Aorta (tissue), 5 donors: ENCODE results near the gene MRPS2. TPM values are rescaled to one million over a fixed set of nuclear protein-coding genes. Genes with fewer than 3 reads are reported as not detected.

Experiments
- ATAC-seq: fragments of 200-7000 bp; cut with Tn5 transposase; one replicate; pipeline ENCODE4 v1.9.1; 2022; ENCODE audit warnings: moderate library complexity; ENCODE audit not compliant: low FRiP score
- DNase-seq, 2 donors: peaks; one replicate each; pipeline ENCODE4 v3.0.0-alpha.2; 2020
- H3K27ac ChIP-seq, 2 donors: one replicate each; pipeline ENCODE4 v1.5.1; 2013; ENCODE audit warnings: low read length in 2 of 2, mild to moderate bottlenecking in 2 of 2, moderate library complexity in 2 of 2, control low read depth in 1 of 2, inconsistent platforms in 1 of 2, low read depth in 1 of 2
- H3K27me3 ChIP-seq, 2 donors: one replicate each; pipeline ENCODE4 v1.6.1; 2013; ENCODE audit warnings: control low read depth in 1 of 2, low read length in 1 of 2, mild to moderate bottlenecking in 1 of 2, moderate library complexity in 1 of 2; ENCODE audit not compliant: insufficient read depth in 2 of 2, control insufficient read depth in 1 of 2
- H3K36me3 ChIP-seq, 2 donors: one replicate each; pipeline ENCODE4 v1.6.1; 2013; ENCODE audit warnings: control low read depth in 1 of 2, low read length in 1 of 2, mild to moderate bottlenecking in 1 of 2; ENCODE audit not compliant: insufficient read depth in 2 of 2, control insufficient read depth in 1 of 2
- H3K4me1 ChIP-seq, 2 donors: one replicate each; pipeline ENCODE4 v1.6.1; 2013; ENCODE audit warnings: low read length in 2 of 2, control low read depth in 1 of 2, mild to moderate bottlenecking in 1 of 2, moderate library complexity in 1 of 2; ENCODE audit not compliant: insufficient read depth in 2 of 2, control insufficient read depth in 1 of 2
- H3K4me3 ChIP-seq, 2 donors: one replicate each; pipeline ENCODE4 v1.5.1; 2013; ENCODE audit warnings: low read length in 2 of 2, control low read depth in 1 of 2, mild to moderate bottlenecking in 1 of 2
- H3K9me3 ChIP-seq: one replicate; pipeline ENCODE4 v1.6.1; 2013; ENCODE audit warnings: mild to moderate bottlenecking, low read length; ENCODE audit not compliant: control insufficient read depth
- WGBS, 2 donors: extraction: QIAGEN DNeasy Blood & Tissue Kit; methylation state at CpG; one replicate each; pipeline ENCODE4 v1.1.7; 2013; 5-methylcytosine and 5-hydroxymethylcytosine counted together
- intact Hi-C, 2 donors: fragments of 100-400 bp; cut with DNase I; formaldehyde crosslinking; loops; one replicate each; pipeline versions ENCODE4 v1.14.2 to v1.15.0; 2022
- polyA plus RNA-seq, 2 donors: library from polyadenylated mRNA; stranded (reverse); fragments of 200-250 nt; gene quantifications; one replicate each; pipeline ENCODE4 v1.2.3, GENCODE V29; 2013
- total RNA-seq, 2 donors: library from RNA; stranded (reverse); fragmentation: NEBNext Ultra II Directional; extraction: Animal tissue kit (Norgen Biotek cat#: 25700); gene quantifications; one replicate each; pipeline ENCODE4 v1.2.1, GENCODE V29; 2021
- donor health status: healthy with polysubstance abuse.
- donor health status: Bipolar disorder and iron deficiency.
- donor health status: DM: no; HTN: no; CAD: no.
- donor health status: DM: no; HTN: no; CAD: no.
- donor health status: DM: yes; HTN: yes; CAD: no.

Gene MRPS2
- total and polyA plus RNA-seq, 4 donors = 15.5 to 30.5 (median 18.3) TPM

DNA sequence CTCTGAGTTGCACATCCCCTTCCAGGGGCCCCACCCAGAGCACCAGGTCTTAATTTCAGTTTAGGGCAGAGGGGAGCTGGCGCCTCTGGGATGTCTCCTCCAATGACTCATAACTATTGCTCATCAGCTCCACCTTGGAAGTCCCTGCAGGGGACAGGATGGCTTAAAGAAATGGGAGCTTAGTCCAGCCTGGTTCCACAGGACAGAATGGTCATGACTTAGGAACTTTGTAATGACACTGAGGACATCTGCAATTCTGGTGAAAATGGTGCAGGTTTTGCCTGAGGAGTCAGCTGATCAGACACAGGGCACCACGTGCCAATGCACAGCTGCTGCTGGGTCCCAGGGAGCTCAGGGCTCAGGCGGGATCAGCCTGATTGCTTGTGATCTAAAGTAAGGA, 37.3 kb upstream of the MRPS2 start:
- no peaks in the 10 kb centered on the region for H3K36me3 ChIP-seq
- WGBS, 2 donors = 46 to 58% methylated on average over 3 of the region's 3 CpGs
- no peak overlapping the region for H3K27ac ChIP-seq
- no peak for ATAC-seq
- no peak overlapping the region for H3K4me3 ChIP-seq
- no peaks in the 10 kb centered on the region for H3K9me3 ChIP-seq
- intact Hi-C loops = no loop called here
- no peaks in the 10 kb centered on the region for H3K27me3 ChIP-seq
- H3K4me1 ChIP-seq = no peaks in the 10 kb centered on the region
- no peak for DNase-seq

DNA sequence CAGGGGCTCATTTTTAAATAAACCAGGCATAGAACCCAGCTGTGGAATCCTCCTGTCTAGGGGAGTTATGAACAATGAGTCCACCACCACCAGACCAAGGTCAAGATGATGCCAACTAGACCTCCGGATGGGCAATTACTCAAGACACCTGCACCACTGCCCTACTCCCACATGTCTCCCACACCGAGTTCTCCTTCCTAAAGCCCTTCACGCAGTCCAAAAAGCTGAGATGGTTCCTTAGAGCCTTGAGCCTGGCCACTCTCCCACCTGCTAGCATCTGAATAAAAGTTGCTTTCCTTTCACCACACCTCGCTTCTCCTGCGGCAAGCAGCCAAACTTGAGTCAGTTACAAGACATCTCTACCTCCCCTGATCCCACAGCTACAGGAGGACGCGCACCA, 36.3 kb upstream of the MRPS2 start:
- WGBS, 2 donors = 87 to 89% methylated on average over 7 of the region's 7 CpGs
- no peak for DNase-seq
- Histone ChIP-seq H3K27ac (no peak overlapping the region), H3K9me3 (no peaks in the 10 kb centered on the region), H3K27me3 (no peaks in the 10 kb centered on the region), H3K4me3 (no peak overlapping the region), H3K4me1 (no peaks in the 10 kb centered on the region), H3K36me3 (no peaks in the 10 kb centered on the region)
- intact Hi-C loops = no loop called here
- ATAC-seq = no peak

GRCh38 chr9:135468854-135469521, 31.5 kb upstream of the MRPS2 start:
- no peaks in the 10 kb centered on the region for H3K4me1 ChIP-seq
- no peak overlapping the region for H3K4me3 ChIP-seq
- no peak overlapping the region for H3K27ac ChIP-seq
- H3K9me3 ChIP-seq = no peaks in the 10 kb centered on the region
- DNase-seq (no peak), ATAC-seq (no peak)
- H3K36me3 ChIP-seq = no peaks in the 10 kb centered on the region
- WGBS, 2 donors = 71 to 75% methylated on average over 16 of the region's 16 CpGs
- intact Hi-C loops = no loop called here
- no peaks in the 10 kb centered on the region for H3K27me3 ChIP-seq

GRCh38 chr9:135471791-135472640, 28.5 kb upstream of the MRPS2 start:
- DNase-seq (no peak), ATAC-seq (no peak)
- Histone ChIP-seq H3K27me3 (no peaks in the 10 kb centered on the region), H3K4me3 (no peak overlapping the region), H3K9me3 (no peaks in the 10 kb centered on the region), H3K4me1 (no peaks in the 10 kb centered on the region), H3K27ac (no peak overlapping the region), H3K36me3 (no peaks in the 10 kb centered on the region)
- WGBS, 2 donors = 78 to 80% methylated on average over 23 of the region's 23 CpGs
- intact Hi-C loops = no loop called here

- WGBS, 2 donors = 75 to 80% methylated on average over 12 of the region's 12 CpGs
- DNase-seq = no peak
These were observed 26.4 kb upstream of the MRPS2 start for GRCh38 chr9:135473972-135474543.

GRCh38 chr9:135474915-135475314, 25.6 kb upstream of the MRPS2 start:
- ATAC-seq (no peak), DNase-seq (no peak)
- Histone ChIP-seq H3K36me3 (no peaks in the 10 kb centered on the region), H3K9me3 (no peaks in the 10 kb centered on the region), H3K4me3 (no peak overlapping the region), H3K27ac (no peak overlapping the region), H3K4me1 (no peaks in the 10 kb centered on the region), H3K27me3 (no peaks in the 10 kb centered on the region)
- intact Hi-C loops = no loop called here
- 31 to 35% methylated on average over 12 of the region's 12 CpGs for WGBS, 2 donors

More at GRCh38 chr9:135473972-135474543, 26.4 kb upstream of the MRPS2 start:
- Histone ChIP-seq H3K9me3 (no peaks in the 10 kb centered on the region), H3K27me3 (no peaks in the 10 kb centered on the region), H3K4me3 (no peak overlapping the region), H3K27ac (no peak overlapping the region), H3K4me1 (no peaks in the 10 kb centered on the region), H3K36me3 (no peaks in the 10 kb centered on the region)
- no peak for ATAC-seq
- intact Hi-C loops = no loop called here

DNA sequence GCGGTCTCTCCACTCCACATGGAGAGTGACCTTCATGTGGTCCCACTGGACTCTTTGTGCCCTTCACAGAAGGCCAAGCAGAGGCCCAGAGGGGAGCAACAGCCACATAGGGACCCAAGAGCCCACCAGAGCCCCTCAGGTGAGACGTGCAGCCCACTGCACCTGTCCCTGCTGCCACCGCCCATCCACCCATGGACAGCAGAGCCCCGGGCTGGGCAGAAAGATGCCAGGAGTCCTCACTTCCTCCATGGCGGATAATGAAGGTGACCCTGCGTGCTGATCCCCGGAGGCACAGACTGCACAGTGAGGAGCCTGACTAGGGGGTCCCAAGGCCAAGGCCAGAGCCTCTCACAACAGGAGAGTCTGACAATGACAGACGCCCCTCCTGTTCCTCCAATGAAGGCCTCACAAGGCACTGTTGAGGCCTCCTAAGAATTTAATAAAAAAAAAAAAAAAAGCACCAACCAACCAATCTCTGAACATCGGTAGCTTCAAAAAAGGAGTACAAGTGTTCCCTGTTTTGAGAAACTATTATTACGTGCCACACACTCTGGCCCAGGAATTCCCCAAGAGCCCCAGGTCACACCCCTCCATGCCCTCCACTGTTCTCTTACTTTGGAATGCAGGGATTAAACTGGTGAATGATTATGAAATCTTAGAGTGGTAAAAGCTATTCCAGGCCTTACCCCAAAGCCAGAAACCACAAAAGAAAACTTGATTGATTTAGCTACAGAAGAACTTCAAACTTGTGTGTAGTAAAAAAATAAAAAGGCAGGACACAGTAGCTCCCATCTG, 23.7 kb upstream of the MRPS2 start:
- Histone ChIP-seq H3K27ac (no peak overlapping the region), H3K4me3 (no peak overlapping the region), H3K9me3 (no peaks in the 10 kb centered on the region), H3K27me3 (no peaks in the 10 kb centered on the region), H3K36me3 (no peaks in the 10 kb centered on the region), H3K4me1 (no peaks in the 10 kb centered on the region)
- WGBS, 2 donors = 92 to 94% methylated on average over 10 of the region's 10 CpGs
- intact Hi-C loops = no loop called here
- no peak for ATAC-seq
- no peak for DNase-seq

DNA sequence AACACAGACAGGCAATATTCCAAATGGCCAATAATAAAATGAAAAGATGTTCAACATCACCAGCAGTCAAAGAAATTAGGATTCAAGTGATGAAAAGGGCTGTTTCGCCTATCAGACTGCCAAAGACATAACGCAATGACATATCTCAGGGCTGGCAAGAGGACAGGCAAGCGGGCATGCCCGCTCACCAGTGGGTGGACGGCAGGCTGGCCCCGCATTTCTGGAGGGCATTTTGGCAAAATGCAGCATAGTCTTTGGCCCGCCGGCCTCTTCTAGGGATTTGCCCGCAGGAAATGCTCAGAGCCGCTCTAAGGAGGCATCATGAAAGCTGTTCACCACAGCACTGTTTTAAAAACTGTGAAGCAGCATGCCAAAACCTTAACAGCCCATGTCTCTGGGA, 22.3 kb upstream of the MRPS2 start:
- Histone ChIP-seq H3K27ac (no peak overlapping the region), H3K4me1 (no peaks in the 10 kb centered on the region), H3K9me3 (no peaks in the 10 kb centered on the region), H3K36me3 (no peaks in the 10 kb centered on the region), H3K27me3 (no peaks in the 10 kb centered on the region), H3K4me3 (no peak overlapping the region)
- DNase-seq = no peak
- WGBS, 2 donors = 14 to 22% methylated on average over 10 of the region's 10 CpGs
- ATAC-seq = no peak
- intact Hi-C loops = no loop called here
